HG02798 (cell line): ENCODE results near the gene PHB1.
A peak's percentile ranks its signal among the peaks of the same experiment; 100 is the strongest.

Experiments used
- ATAC-seq: cut with Tn5 transposase; IDR thresholded peaks from one replicate; pipeline ENCODE4 v1.9.1; 2021; ENCODE audit warnings: mild to moderate bottlenecking; ENCODE audit not compliant: unreplicated experiment, poor library complexity

PHB1 gene

DNA sequence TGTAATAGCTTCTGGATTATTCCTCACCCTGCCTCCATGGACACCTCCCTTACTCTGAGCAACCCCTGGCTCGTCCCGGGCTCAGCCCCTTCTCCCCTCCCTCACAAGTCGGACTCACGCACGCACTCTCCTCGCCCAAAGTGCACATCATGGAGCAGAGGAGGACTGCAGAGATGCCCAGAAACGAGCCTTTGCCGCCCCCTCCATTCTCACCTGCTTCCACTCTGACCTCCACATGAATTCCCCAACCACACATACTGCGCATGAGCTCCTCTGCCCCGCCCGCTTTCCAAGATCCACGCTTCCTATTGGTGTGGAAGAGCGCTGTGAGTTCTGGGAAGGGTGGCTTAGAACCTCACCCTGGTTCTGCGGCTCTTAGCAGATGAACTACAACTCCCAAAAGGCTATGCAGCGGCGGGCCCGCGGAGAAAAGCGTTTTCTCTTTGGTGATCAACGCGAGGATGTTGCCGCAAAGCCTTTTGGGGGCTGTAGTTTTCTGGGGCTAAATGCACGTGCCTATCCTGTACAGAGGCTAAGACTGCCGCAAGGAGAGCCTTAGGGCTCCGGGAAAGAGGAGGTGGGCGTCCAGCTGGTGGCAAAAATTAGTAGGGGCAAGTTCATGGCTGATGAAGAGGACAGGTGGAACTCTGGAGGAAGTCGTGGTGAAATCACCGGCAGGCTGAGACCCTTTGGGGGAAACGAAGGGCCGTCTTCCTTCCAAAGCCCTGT lies at the start of gene PHB1:
Gene PHB1, minus strand, starts transcription at position 261 of the 729 bp plus-strand sequence. CDS start 1,618 bp downstream, outside the sequence.
- peak; percentile 98 for ATAC-seq

DNA sequence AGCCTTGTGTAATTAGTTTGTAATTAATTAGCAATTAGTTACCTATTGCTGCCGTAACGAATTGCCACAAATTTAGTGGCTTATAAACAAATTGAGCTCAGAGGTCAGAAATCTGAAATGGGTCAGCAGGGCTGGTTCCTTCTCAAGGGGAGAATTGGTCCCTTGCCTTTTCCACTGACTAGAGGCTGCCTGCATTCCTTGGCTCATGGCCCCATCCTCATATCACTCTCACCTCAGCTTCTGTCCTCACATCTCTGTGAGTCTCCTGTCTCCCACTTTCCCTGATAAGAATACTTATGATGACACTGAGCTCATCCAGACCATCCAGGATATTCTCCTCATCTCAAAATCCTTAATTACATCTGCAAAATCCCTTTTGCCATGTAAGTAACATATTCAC lies 49.4 kb upstream of the PHB1 start:
- ATAC-seq: no peak

DNA sequence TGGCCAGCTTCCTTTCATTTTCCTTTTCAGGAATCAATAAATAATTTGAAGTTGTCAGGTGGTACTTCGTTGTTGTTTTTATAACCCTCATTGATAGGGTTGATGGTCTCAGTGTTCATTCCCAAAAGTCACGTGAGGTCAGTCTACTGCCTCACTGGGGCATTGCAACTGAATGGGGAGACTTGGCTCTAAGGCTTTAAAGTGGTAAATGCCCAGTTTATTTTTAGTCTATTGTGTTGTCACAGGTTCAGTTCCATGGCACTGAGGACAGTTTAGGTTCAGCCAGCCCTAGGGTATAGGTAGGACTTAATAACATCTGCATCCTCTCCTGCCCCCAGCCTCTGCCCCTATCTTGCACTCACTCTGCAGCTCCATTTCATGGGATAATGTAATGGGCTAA lies 46.9 kb upstream of the PHB1 start:
- ATAC-seq: no peak

DNA sequence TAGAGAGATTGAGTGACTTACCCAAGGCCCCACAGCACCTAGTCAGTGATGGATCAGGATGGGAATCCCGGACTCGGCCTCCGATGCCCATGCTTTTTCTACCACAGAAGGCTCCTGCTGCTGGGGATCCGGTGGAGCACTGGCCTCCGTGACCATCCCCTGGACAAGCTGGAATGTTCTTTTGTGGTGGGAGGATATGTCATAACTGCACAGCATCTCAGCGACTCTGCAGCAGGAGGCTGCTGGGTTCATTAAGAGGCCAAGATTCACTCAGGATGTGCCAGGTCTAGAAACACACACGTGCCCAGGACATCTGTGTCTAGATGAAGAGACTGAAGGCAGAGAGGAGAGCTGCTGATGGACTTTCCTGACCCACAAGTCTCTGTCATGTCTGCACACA lies 45.7 kb upstream of the PHB1 start:
- ATAC-seq: no peak

GRCh38 chr17:49459401-49459984 lies 44.8 kb upstream of the PHB1 start:
- ATAC-seq: no peak

DNA sequence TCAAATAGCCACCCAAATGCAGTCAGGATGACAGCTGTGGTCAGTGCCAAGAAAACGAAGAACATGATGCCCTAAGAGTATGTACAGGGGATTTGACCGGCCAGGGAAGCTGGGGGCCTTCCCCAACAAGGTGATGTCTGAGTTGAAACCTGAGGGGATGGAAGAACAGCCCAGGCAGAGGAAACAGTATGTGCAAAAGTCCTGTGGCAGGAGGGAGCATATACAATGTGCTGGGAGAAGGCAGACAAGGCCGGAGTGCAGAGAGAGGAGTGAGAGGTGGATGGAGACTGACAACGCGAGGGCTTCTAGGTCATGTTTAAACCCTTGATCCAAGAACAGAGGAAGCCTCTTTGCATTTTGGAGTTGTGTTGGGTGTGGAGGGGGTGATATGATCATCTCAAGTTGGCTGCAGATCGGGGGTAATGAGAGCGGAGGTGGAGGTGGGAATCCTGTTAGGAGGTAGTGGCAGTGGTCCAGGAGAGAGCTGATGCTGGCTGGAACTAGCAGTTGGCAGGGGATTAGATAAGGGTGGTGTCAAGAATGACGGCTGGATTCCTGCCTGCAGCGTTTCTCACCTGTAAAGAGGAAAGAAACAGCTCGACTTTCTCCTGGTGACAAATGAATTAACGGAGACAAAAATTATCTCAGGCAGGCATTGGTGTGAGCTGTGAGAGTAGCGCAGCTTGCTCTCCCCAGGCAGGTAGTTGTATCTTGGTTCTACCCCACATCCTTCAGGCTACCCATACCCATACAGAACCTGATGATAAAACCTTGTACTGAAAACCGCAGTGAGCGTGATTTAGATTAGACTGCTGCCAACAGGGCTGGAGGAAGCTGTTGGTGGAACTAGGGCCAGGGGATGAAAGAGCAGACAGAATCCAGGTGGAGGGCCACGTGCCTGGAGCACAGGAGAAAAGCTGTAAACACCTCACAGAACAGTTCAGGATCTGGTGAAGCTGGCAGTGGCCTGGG lies 43.2 kb upstream of the PHB1 start:
- ATAC-seq: no peak

GRCh38 chr17:49456183-49456965 lies 41.7 kb upstream of the PHB1 start:
- ATAC-seq: no peak

DNA sequence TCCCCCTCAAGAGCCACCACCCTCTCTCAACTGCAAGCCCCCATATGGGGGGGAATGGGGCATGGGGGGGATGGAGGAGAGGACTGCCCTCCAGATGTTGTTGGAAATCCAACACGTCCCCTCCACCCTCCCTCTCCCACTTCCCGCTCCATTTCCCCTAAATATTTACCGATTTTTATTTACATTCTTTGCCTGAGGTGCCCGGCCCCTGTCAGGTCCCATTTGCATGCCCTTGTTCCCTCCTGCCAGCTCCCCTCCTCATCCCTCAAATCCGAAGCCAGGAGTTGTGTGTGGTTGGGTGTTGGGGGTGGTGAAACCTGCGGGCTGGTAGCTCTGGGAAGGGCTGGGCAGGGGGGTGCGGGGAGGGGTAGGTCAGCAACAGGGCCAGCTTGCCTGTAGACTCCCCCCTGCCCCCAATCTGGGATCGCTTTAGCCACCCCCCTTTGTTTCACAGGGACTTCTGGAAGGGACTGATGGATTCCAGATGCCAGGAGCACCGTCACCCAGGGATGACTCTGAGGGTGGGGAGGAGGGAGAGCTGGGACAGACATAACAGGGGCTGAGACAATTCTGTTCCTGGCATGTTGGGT lies 40.7 kb upstream of the PHB1 start:
- no peak for ATAC-seq

DNA sequence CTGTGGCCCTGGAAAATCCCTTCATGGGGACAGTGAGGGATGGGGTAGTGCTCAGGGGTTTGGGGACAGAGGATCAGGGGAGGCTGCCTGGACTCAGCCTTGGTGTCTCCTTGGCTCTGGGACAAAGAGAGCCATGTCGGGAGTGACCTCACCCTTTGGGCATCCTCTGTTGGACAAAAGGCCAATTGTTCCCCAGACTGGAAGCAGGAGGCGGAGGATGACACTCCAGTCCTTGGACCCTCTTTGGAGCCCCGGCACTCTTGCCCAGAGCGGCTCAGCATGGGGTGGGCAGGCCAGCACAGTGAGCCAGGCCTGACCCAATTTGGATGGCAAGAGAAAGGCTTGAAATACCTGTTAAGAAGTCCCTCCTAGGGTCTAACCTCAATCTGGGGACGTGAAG lies 39.4 kb upstream of the PHB1 start:
- ATAC-seq: no peak

GRCh38 chr17:49452661-49453060 lies 38.0 kb upstream of the PHB1 start:
- ATAC-seq: no peak

GRCh38 chr17:49452201-49452600 lies 37.5 kb upstream of the PHB1 start:
- no peak for ATAC-seq

DNA sequence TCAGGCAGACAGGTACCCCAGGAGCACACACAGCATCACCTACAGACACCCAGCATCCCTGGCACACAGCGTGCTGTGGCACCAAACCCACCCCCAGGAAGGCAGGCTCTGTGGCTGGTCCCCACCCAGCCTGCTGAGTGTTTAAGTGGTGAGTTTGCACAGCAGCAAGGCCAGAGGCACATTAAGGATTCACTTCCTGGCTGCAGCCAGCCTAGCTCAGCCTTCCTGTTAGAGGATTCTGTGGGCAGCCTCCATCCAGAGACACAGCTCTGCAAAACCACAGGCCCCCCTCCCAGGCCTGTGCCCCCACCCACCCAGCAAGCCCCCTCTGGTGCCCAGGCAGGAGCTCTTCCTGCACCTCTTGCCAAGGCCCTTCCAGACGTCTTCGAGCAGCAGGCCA lies 36.1 kb upstream of the PHB1 start:
- no peak for ATAC-seq

- ATAC-seq: no peak
Measured at GRCh38 chr17:49450181-49450580, 35.5 kb upstream of the PHB1 start.

DNA sequence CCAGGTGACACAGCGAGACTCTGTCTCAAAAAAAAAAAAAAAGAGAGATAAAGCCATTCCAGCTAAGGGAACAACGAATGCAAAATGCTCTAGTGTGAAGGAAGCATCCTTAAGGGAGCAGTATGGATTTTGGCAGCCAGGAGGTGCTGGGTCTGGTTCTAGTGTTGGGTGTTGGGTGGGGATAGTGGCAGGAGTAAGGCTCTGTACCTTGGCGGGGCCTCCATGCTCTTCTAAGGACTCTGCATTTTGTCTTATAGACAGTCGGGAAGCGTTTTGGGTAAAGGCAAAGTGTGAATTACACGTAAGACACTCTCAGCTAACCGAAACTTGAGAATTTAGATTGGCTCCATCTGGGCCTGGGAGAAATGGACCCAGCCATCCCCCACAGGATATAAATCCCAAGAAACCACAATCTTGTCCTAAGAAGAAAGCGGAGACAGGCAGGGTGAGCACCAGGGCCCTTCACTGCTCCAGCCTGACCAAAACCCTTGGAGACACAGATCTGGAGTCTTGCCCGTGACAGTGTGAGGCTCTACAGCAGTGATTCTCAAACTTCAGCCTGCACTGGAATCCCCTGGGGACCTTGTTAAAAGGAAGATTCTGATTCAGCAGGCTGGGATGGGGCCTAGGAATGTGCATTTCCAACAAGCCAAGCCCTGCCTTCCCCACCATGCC lies 33.1 kb upstream of the PHB1 start:
- no peak for ATAC-seq

DNA sequence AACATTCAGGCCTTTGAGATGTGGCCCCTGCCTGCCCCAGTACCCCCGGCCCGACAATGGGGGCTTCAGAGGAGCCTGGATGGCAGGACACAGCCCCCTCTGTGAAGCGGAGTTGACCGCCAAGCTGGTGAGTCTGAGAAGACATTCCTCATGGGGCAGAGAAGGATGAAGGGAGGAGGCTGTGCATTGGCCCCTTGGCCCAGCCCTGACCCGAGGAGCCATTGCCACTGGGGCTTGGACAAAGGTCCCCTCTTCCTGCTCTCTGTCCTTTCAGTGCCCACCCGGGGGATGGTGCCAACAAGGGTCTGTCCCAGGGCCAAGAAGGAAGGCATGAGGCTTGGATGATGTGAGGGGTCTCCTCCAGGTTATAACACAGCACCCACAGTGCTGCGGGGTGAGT lies 30.9 kb upstream of the PHB1 start:
- no peak for ATAC-seq

GRCh38 chr17:49444384-49444783 lies 29.7 kb upstream of the PHB1 start:
- no peak for ATAC-seq

- no peak for ATAC-seq
Measured at GRCh38 chr17:49443862-49444261, 29.2 kb upstream of the PHB1 start.

DNA sequence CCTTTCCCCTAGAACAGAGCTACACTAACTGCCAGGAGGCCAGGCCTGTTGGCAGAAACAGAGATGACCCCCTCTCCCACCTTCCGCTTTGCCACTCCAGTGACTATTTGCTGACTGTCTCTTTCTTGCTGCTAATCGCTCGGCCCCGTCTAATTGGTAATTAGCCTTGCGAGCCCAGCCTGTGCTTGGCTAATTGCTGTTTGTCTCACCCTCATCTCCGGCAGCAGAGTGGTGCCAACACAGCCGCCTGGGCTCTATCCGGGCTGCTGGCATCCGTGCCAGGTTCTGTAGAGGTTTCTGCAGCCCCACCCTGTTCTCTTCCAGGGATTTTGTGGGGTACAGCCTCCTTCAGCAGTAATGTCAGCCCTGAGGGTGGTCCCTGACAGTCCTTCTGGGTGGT lies 27.4 kb upstream of the PHB1 start:
- no peak for ATAC-seq

- no peak for ATAC-seq
Measured at GRCh38 chr17:49441578-49441977, 26.9 kb upstream of the PHB1 start.
